DMS153 treated with DMSO at 0.1 percent for 48 hours (cell line): ENCODE data around the gene AKAP4.
A peak's percentile ranks its signal among the peaks of the same experiment; 100 is the strongest.

Source experiments
- DNase-seq: peaks from one replicate; lab custom pipeline; 2025; ENCODE audit not compliant: unreplicated experiment; lab: John Stamatoyannopoulos, UW

The AKAP4 gene, protein sequence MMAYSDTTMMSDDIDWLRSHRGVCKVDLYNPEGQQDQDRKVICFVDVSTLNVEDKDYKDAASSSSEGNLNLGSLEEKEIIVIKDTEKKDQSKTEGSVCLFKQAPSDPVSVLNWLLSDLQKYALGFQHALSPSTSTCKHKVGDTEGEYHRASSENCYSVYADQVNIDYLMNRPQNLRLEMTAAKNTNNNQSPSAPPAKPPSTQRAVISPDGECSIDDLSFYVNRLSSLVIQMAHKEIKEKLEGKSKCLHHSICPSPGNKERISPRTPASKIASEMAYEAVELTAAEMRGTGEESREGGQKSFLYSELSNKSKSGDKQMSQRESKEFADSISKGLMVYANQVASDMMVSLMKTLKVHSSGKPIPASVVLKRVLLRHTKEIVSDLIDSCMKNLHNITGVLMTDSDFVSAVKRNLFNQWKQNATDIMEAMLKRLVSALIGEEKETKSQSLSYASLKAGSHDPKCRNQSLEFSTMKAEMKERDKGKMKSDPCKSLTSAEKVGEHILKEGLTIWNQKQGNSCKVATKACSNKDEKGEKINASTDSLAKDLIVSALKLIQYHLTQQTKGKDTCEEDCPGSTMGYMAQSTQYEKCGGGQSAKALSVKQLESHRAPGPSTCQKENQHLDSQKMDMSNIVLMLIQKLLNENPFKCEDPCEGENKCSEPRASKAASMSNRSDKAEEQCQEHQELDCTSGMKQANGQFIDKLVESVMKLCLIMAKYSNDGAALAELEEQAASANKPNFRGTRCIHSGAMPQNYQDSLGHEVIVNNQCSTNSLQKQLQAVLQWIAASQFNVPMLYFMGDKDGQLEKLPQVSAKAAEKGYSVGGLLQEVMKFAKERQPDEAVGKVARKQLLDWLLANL

GRCh38 chrX:50200907-50201306 is at the start of gene AKAP4:
Gene AKAP4, minus strand, starts transcription at chrX:50201007. Its CDS starts 118 bp downstream, at chrX:50200889.
- no peak for DNase-seq

GRCh38 chrX:50211510-50211909 is 10.7 kb upstream of the AKAP4 start:
- no peak for DNase-seq

DNA sequence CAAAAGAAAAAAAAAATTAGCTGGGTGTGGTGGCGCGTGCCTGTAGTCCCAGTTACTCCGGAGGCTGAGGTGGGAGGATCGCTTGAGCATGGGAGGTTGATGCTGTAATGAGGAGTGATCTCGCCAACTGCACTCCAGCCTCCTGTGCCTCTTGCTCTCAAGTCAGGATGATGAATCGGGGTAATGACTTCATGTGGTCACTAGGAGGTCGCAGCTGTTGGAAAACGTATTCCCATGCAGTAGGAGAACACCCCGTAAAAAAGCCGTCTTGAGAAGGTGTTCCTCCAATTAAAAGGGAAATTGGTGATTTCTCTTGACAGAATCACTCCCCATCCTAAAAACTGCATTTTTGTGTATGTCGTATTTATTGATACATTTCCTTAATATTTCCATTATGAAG is 5.9 kb upstream of the AKAP4 start:
- DNase-seq: no peak

DNA sequence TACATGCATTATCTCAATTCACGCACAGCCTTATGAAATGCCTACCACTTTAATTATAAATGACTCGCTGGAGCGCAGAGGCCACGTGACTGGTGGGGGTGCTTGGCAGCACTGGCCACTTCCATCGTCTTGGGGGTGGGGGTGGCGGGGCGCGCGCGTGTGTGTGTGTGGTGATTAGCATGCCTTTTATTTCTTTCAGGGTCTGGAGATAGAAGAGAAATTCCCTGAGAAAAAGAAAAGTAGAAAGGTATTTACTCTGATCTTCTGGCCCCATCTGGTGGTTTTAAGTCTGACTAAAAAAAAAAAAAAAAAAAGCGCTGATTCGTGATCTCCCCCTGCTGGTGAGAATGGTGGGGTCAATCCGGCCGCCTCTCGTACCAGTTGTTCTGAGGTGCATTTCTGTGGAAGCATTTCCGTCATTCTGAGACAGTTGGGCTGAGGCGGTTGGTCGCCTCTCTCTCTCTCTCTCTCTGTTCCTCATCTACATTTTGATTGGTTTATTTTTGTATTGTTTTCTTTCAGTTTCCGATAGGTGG is 3.6 kb upstream of the AKAP4 start, which contains the start of gene CCNB3:
CCNB3 (plus strand) TSS at position 402 of the 536 bp plus-strand sequence. CDS start 80,399 bp downstream, outside the sequence.
- peak; percentile 34 for DNase-seq

GRCh38 chrX:50202539-50202938 is 1.7 kb upstream of the AKAP4 start:
- no peak for DNase-seq

DNA sequence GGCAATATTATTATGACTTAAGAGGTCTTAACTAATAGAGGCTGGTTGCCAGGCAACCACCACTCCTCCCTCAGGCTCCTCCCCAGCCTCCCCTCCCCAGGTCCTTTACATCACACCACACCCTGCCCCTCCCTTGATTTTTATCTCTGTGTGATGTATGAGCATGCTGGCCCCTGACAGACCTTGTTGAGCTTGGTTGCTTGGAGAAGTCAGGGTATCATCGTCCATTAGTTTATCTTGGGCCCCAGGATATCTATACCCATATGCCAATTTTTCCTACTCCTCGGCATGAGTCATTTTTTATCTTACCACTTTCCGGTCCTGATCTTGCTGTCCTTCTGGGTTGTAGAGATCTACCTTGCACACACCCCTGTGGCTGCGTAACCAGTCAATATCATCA is 2.5 kb downstream of the AKAP4 start:
- DNase-seq: no peak

- no peak for DNase-seq
Measured at GRCh38 chrX:50188859-50189600, 11.8 kb downstream of the AKAP4 start.

GRCh38 chrX:50183891-50184290 is 16.9 kb downstream of the AKAP4 start:
- no peak for DNase-seq

- no peak for DNase-seq
Measured at GRCh38 chrX:50180073-50180940, 20.5 kb downstream of the AKAP4 start.

DNA sequence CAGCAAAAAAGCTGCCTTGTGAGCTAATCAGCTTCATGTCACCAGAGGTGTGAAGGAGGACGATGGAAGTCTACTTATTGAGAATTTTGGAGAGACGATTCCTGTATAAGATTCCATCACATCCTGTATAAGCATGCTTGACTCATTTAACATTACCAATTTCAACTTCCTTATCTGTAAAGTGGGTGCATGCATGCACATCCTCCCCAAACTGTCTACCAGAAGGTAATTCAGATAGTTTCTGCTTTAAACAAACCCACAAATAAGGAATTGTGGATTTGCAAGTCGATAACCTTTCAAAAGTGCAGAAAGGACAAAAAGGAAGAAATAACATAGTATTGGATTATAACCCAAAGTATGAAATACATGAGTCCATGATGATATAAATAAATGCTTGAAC is 31.1 kb downstream of the AKAP4 start:
- no peak for DNase-seq

DNA sequence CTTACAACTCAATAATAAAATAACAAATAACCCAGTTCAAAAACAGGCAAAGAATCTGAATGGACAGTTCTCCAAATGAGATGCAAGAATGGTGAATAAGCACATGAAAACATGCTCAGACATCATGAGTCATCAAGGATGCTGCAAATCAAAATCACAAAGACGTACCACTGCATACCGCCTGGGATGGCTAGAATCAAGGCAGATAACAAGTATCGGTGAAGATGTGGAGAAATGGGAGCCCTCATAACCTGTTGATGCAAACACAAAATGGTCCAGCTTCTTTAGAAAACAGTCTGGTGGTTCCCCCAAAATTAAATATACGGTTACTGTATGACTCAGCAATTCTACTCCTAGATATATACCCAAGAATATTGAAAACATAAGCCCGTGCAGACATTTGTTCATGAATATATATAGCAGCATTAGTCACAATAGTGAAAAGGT is 32.5 kb downstream of the AKAP4 start:
- DNase-seq: no peak

DNA sequence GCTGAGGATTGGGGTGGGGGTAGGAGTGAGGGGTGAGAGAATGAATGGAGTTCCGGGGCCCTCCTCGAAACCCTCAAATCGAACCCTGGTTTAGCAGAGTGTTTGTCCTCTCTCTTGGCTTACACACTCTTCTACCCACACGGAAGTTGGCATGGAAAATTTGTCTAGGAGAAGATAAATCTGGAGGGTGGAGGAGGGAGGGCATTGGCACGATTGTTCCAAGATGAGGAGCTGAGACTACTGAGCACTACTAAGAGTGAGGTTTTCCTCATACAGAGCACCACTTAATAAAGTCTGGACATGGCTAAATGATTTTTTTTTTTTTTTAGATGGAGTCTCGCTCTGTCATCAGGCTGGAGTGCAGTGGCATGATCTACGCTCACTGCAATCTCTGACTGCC is 33.4 kb downstream of the AKAP4 start:
- DNase-seq: no peak

DNA sequence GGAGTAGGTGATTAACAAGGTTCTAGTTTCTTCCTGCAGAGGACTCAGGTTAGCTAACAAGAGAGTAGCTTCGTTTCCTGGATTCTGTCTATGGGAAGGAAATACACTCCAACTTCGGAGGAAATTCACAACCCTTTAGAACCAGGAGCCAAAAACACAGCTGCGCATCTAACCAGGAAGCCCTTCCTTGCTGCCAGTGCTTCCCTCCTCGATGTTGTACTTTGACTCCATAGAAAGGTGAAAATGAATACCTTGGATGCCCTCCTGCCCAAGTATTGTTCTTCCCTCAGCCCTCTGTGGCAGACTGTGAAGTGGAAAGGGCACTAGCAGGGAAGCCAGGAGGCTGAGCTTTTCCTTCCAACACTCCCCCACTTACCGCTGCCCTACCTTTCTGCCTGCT is 35.1 kb downstream of the AKAP4 start:
- DNase-seq: no peak

GRCh38 chrX:50161127-50161526 is 39.7 kb downstream of the AKAP4 start:
- no peak for DNase-seq

GRCh38 chrX:50158593-50158992 is 42.2 kb downstream of the AKAP4 start:
- no peak for DNase-seq

GRCh38 chrX:50157545-50158135 is 43.2 kb downstream of the AKAP4 start:
- DNase-seq: no peak

GRCh38 chrX:50154429-50154828 is 46.4 kb downstream of the AKAP4 start:
- DNase-seq: no peak

DNA sequence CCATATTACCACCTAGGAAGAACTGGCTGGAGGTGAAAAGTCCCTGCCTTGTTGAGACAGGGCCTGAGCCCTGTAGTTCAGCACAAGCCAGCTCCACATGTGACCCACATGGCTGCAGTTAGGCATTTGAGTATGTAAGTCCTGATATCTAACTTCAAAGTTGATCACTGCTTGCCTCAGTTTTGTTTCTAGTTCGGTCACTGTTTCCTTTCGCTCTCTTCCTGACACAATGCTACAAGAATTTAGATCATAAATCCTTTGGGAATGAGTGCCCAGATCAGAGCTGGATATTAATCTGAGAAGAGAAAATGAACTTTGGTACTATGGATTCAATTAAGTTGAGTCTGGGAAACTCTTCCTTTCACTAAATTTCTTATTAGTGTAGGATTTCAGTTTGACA is 48.4 kb downstream of the AKAP4 start:
- DNase-seq: no peak

DNA sequence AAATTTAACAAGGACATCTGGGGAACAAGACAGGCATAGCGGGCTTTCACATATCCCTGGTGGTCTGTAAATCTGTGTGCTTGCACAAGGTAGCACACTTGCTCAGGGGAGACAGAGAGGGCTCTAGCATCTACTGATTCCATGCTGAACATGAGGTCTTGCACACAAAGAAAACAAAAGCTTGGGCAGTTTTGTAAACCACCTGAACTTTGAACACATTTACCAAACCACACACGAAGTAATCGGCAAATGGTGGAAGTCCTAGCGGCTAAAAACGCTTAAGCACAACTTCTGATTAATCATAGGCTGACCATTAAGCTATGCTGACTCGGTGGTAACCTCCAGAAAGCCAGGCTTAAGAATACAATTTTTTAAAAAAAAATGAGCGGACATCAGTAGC is 52.8 kb downstream of the AKAP4 start:
- no peak for DNase-seq
